ENCODE results near the gene CD200R1L.
"Not testable (repeated sequence)": the region's sequence is repeated elsewhere in the genome, so short reads cannot be mapped to it uniquely, and the experiment has no call there.

CD200R1L gene

GRCh38 chr3:112846764-112847163, at the start of gene CD200R1L:
Gene CD200R1L, minus strand, starts transcription at chr3:112846864. Its CDS starts 17,497 bp downstream, at chr3:112829367.
- DNase-seq (ENCODE audit: low read depth), result no peak

- DNase-seq (ENCODE audit: low read depth), result no peak
Observed at GRCh38 chr3:112894258-112894657, 47.6 kb upstream of the CD200R1L start.

- no peak for DNase-seq (ENCODE audit: low read depth)
Observed at GRCh38 chr3:112889357-112889756, 42.7 kb upstream of the CD200R1L start.

- DNase-seq (ENCODE audit: low read depth), result no peak
Observed at GRCh38 chr3:112888381-112889085, 41.9 kb upstream of the CD200R1L start.

- no peak for DNase-seq (ENCODE audit: low read depth)
Observed at GRCh38 chr3:112884678-112885290, 38.1 kb upstream of the CD200R1L start.

GRCh38 chr3:112881891-112882290, 35.2 kb upstream of the CD200R1L start:
- DNase-seq (ENCODE audit: low read depth), result no peak

GRCh38 chr3:112875561-112875960, 28.9 kb upstream of the CD200R1L start:
- no peak for DNase-seq (ENCODE audit: low read depth)

GRCh38 chr3:112874725-112875124, 28.1 kb upstream of the CD200R1L start:
- no peak for DNase-seq (ENCODE audit: low read depth)

GRCh38 chr3:112873632-112874031, 27.0 kb upstream of the CD200R1L start:
- no peak for DNase-seq (ENCODE audit: low read depth)

- DNase-seq (ENCODE audit: low read depth), result no peak
Observed at GRCh38 chr3:112871735-112872134, 25.1 kb upstream of the CD200R1L start.

- DNase-seq (ENCODE audit: low read depth), result no peak
Observed at GRCh38 chr3:112865757-112866156, 19.1 kb upstream of the CD200R1L start.

GRCh38 chr3:112860898-112861297, 14.2 kb upstream of the CD200R1L start:
- no peak for DNase-seq (ENCODE audit: low read depth)

GRCh38 chr3:112858410-112859069, 11.9 kb upstream of the CD200R1L start:
- DNase-seq (ENCODE audit: low read depth), result no peak

- DNase-seq (ENCODE audit: low read depth), result no peak
Observed at GRCh38 chr3:112857526-112857925, 10.9 kb upstream of the CD200R1L start.

- DNase-seq (ENCODE audit: low read depth), result peak; percentile 77
Observed at GRCh38 chr3:112856537-112856936, 9.9 kb upstream of the CD200R1L start.

- DNase-seq (ENCODE audit: low read depth), result no peak
Observed at GRCh38 chr3:112855883-112856282, 9.2 kb upstream of the CD200R1L start.

- DNase-seq (ENCODE audit: low read depth), result not testable (repeated sequence)
Observed at GRCh38 chr3:112855074-112855473, 8.4 kb upstream of the CD200R1L start.

GRCh38 chr3:112848196-112848595, 1.5 kb upstream of the CD200R1L start:
- DNase-seq (ENCODE audit: low read depth), result no peak

- no peak for DNase-seq (ENCODE audit: low read depth)
Observed at GRCh38 chr3:112847692-112848091, 1.0 kb upstream of the CD200R1L start.

- no peak for DNase-seq (ENCODE audit: low read depth)
Observed at GRCh38 chr3:112845772-112846171, 892 bp downstream of the CD200R1L start.

GRCh38 chr3:112829046-112829445, 17.6 kb downstream of the CD200R1L start:
- DNase-seq (ENCODE audit: low read depth), result no peak

- no peak for DNase-seq (ENCODE audit: low read depth)
Observed at GRCh38 chr3:112822064-112823055, 24.3 kb downstream of the CD200R1L start.
